Prostate gland (tissue), 2 donors: ENCODE data around the gene BANP. TPM values are rescaled to one million over a fixed set of nuclear protein-coding genes. Genes with fewer than 3 reads are reported as not detected.

ENCODE experiments used
- DNase-seq: peaks from one replicate; pipeline ENCODE4 v3.0.0-alpha.2; 2019; ENCODE audit warnings: low spot score
- H3K27ac ChIP-seq, 2 donors: fragments of 200-600 bp; sonication (generic); 2 replicates each; pipeline ENCODE4 v1.5.1; 2017 to 2019
- H3K27me3 ChIP-seq: fragments of 200-600 bp; sonication (generic); replicated peaks from 2 replicates; pipeline ENCODE4 v1.5.1; 2019; ENCODE audit not compliant: insufficient read depth
- H3K36me3 ChIP-seq, 2 donors: fragments of 200-600 bp; sonication (generic); 1 replicate in 1 of 2; 2 replicates in 1 of 2; pipeline versions ENCODE4 v1.5.1 to v1.8.1; 2017 to 2019
- H3K4me1 ChIP-seq: fragments of 200-600 bp; sonication (generic); replicated peaks from 2 replicates; pipeline ENCODE4 v1.5.1; 2019
- H3K4me3 ChIP-seq, 2 donors: fragments of 200-600 bp; sonication (generic); 2 replicates each; pipeline ENCODE4 v1.5.1; 2017 to 2019
- H3K9me3 ChIP-seq: fragments of 200-600 bp; sonication (generic); 2 replicates; pipeline ENCODE4 v1.5.1; 2017
- POLR2A ChIP-seq: fragments of 450-650 bp; IDR thresholded peaks from one replicate; pipeline ENCODE4 v1.6.1; 2016; ENCODE audit warnings: antibody characterized with exemption, mild to moderate bottlenecking
- POLR2AphosphoS5 ChIP-seq: sonication (generic); formaldehyde crosslinking; IDR thresholded peaks from one replicate; pipeline ENCODE4 v1.6.1; 2017; ENCODE audit warnings: antibody characterized with exemption
- WGBS: methylation state at CpG from one replicate; pipeline ENCODE4 v1.1.5; 2018; 5-methylcytosine and 5-hydroxymethylcytosine counted together
- intact Hi-C: fragments of 100-400 bp; cut with DNase I; formaldehyde crosslinking; loops from one replicate; pipeline ENCODE4 v1.14.2; 2022
- total RNA-seq, 2 donors: library from RNA; depleted of rRNA; stranded (reverse); fragments of >200 nt; gene quantifications; one replicate each; pipeline ENCODE4 v1.1.0, GENCODE V29; 2016
- TF ChIP-seq, protein P1 (sequence below), 4 experiments: fragments of 200-600 bp in 2 of 4; fragments of 450-650 bp in 2 of 4; sonication (generic) in 2 of 4; IDR thresholded peaks; 1 replicate in 3 of 4; 2 replicates in 1 of 4; pipeline ENCODE4 v1.5.1; 2016 to 2019; ENCODE audit warnings: antibody characterized with exemption in 4 of 4, mild to moderate bottlenecking in 2 of 4, moderate library complexity in 2 of 4

The BANP gene
- total RNA-seq, 2 donors from 2014 or later = 32.2 to 47.3 TPM

- TF ChIP-seq POLR2AphosphoS5 = no peak
- TF ChIP-seq, protein P1, sequence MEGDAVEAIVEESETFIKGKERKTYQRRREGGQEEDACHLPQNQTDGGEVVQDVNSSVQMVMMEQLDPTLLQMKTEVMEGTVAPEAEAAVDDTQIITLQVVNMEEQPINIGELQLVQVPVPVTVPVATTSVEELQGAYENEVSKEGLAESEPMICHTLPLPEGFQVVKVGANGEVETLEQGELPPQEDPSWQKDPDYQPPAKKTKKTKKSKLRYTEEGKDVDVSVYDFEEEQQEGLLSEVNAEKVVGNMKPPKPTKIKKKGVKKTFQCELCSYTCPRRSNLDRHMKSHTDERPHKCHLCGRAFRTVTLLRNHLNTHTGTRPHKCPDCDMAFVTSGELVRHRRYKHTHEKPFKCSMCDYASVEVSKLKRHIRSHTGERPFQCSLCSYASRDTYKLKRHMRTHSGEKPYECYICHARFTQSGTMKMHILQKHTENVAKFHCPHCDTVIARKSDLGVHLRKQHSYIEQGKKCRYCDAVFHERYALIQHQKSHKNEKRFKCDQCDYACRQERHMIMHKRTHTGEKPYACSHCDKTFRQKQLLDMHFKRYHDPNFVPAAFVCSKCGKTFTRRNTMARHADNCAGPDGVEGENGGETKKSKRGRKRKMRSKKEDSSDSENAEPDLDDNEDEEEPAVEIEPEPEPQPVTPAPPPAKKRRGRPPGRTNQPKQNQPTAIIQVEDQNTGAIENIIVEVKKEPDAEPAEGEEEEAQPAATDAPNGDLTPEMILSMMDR (IDR thresholded peaks at IDR 0.05) = no peak
- no peak for TF ChIP-seq POLR2A
- intact Hi-C loops = loop anchor here (10.0 kb wide), 1 partner anchor 575 kb away; no protein-coding TSS in a partner anchor
Observed at GRCh38 chr16:87959391-87959990, 8.3 kb downstream of the BANP start.

GRCh38 chr16:87960296-87960695, 9.1 kb downstream of the BANP start:
- H3K27me3 ChIP-seq = no peaks in the 10 kb centered on the region
- TF ChIP-seq POLR2A (no peak), POLR2AphosphoS5 (no peak)
- TF ChIP-seq, protein P1 (IDR thresholded peaks at IDR 0.05) = no peak
- intact Hi-C loops = no loop called here
- H3K27ac ChIP-seq = no peak overlapping the region
- no peak overlapping the region for H3K4me3 ChIP-seq
- no peaks in the 10 kb centered on the region for H3K4me1 ChIP-seq
- no peak for DNase-seq
- no peaks in the 10 kb centered on the region for H3K9me3 ChIP-seq
- no peaks in the 10 kb centered on the region for H3K36me3 ChIP-seq
- WGBS = 77% methylated on average over 5 of the region's 5 CpGs

More at GRCh38 chr16:87959391-87959990, 8.3 kb downstream of the BANP start:
- H3K4me1 ChIP-seq = no peaks in the 10 kb centered on the region
- 76% methylated on average over 23 of the region's 23 CpGs for WGBS
- H3K4me3 ChIP-seq = no peak overlapping the region
- no peaks in the 10 kb centered on the region for H3K9me3 ChIP-seq
- H3K36me3 ChIP-seq = no peaks in the 10 kb centered on the region
- H3K27ac ChIP-seq = no peak overlapping the region
- no peak for DNase-seq
- H3K27me3 ChIP-seq = no peaks in the 10 kb centered on the region

GRCh38 chr16:87960852-87961251, 9.6 kb downstream of the BANP start:
- Histone ChIP-seq H3K4me3 (no peak overlapping the region), H3K27me3 (no peaks in the 10 kb centered on the region), H3K27ac (no peak overlapping the region), H3K4me1 (peaks cover 2% of the 10 kb centered on the region), H3K36me3 (no peaks in the 10 kb centered on the region), H3K9me3 (no peaks in the 10 kb centered on the region)
- no peak for DNase-seq
- TF ChIP-seq POLR2A (no peak), POLR2AphosphoS5 (no peak)
- TF ChIP-seq, protein P1 (IDR thresholded peaks at IDR 0.05) = no peak
- intact Hi-C loops = no loop called here
- WGBS = 78% methylated on average over 8 of the region's 8 CpGs

DNA sequence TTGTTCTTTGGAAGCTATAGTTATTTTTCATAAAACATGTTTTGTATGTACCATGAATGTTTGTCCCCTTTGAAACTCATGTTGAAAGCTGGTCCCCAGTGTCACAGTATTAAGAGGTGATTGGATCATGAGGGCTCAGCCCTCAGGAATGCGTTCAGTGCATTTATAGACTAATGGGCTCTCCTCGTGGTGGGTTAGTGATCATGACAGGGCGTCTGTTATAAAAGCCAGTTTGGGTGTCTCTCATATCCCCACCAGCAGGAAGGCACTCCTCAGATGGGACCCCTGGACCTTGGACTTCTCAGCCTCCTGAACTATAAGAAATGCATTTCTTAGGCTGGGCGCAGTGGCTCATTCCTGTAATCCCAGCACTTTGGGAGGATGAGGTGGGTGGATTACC, 10.4 kb downstream of the BANP start:
- H3K27me3 ChIP-seq = no peaks in the 10 kb centered on the region
- intact Hi-C loops = no loop called here
- 75% methylated on average over 4 of the region's 4 CpGs for WGBS

More for the DNA sequence above, 10.4 kb downstream of the BANP start:
- H3K4me3 ChIP-seq = no peak overlapping the region
- no peaks in the 10 kb centered on the region for H3K9me3 ChIP-seq
- H3K27ac ChIP-seq = no peak overlapping the region
- DNase-seq = no peak
- TF ChIP-seq POLR2AphosphoS5 (no peak), POLR2A (no peak)
- TF ChIP-seq, protein P1 (IDR thresholded peaks at IDR 0.05) = no peak
- no peaks in the 10 kb centered on the region for H3K36me3 ChIP-seq
- H3K4me1 ChIP-seq = peaks cover 8% of the 10 kb centered on the region
